ENCODE data around the gene ORAI3.

Gene ORAI3

DNA sequence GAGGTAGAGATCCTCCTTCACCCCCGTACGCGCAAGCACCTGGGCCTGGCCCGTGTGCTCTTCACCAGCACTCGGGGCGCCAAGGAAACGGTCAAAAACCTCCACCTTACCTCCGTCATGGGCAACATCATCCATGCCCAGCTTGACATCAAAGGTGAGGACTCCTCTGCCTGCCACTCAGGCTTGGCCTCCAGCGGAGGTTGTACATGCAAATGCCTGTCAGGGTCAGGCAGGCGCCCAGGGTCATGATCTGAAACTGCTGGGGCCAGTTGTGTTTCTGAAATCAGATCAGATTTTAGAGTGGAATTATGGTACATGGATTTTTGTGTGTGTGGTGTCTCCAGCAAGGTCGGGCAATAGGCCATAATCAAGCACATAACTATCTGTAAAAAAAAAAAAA, 12.5 kb downstream of the ORAI3 start:
- no peak for FAIRE-seq
- no peak for DNase-seq (ENCODE audit: insufficient read length, low spot score)
- TF ChIP-seq POLR2A (IDR thresholded peaks at IDR 0.05; ENCODE audit: low read depth, low read length) = no peak

- DNase-seq (ENCODE audit: insufficient read length, low spot score) (no peak), FAIRE-seq (no peak)
- no peak for TF ChIP-seq POLR2A (IDR thresholded peaks at IDR 0.05; ENCODE audit: low read depth, low read length)
Observed at GRCh38 chr16:30963925-30964511, 15.2 kb downstream of the ORAI3 start.

GRCh38 chr16:30964574-30965226, 15.8 kb downstream of the ORAI3 start:
- DNase-seq (ENCODE audit: insufficient read length, low spot score) (no peak), FAIRE-seq (no peak)
- no peak for TF ChIP-seq POLR2A (IDR thresholded peaks at IDR 0.05; ENCODE audit: low read depth, low read length)

DNA sequence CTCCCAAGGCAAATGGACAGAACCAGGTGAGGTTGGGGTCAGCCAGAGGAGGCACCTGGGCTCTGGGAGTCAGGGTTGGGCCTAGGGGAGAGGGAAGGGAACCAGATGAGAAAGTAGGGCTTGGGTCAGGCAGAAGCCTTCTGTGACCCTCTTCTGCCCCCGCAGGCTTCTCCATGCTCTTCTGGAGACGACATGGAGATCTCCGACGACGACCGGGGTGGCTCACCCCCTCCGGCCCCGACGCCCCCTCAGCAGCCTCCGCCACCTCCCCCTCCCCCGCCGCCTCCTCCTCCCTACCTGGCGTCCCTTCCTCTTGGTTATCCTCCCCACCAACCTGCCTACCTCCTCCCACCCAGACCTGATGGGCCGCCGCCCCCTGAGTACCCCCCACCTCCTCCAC, 16.6 kb downstream of the ORAI3 start:
- no peak for TF ChIP-seq POLR2A (IDR thresholded peaks at IDR 0.05; ENCODE audit: low read depth, low read length)
- no peak for DNase-seq (ENCODE audit: insufficient read length, low spot score)
- no peak for FAIRE-seq

DNA sequence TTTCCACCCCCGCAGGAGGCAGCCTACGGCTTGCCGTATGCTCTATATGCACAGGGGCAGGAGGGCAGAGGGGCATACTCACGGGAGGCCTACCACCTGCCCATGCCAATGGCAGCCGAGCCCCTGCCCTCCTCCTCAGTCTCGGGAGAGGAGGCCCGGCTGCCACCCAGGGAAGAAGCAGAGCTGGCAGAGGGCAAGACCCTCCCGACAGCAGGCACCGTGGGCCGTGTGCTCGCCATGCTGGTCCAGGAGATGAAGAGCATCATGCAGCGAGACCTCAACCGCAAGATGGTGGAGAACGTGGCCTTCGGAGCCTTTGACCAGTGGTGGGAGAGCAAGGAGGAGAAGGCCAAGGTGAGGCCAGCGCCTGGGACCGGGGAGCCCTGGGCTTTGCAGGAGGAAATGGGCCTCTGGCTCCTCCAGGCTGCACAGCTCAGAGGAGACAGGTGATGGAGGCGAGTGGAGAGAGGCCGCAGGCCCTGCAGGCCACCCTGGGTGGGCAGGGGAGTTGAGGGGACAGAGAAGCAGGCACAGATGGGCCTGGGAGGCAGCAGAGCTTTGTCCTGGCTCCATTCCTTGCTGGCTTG, 17.3 kb downstream of the ORAI3 start:
- no peak for TF ChIP-seq POLR2A (IDR thresholded peaks at IDR 0.05; ENCODE audit: low read depth, low read length)
- no peak for FAIRE-seq

DNA sequence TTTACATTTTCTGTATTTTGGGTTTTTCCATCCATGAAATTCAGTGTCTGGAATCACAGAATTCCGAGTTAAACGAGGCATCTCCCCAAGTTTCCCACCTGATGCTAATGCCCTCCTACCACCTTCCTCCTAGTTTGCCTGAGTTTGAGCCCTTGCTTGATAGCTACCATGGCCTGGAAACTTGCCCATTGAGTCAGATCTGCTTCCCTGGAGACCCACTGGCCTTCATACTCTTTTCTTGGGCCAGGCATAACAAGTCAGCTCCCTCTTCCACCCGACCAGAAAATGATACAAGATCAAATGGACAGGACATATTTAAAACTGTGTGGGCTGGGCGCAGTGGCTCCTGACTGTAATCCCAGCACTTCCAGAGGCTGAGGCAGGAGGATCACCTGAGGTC, 18.9 kb downstream of the ORAI3 start:
- FAIRE-seq (no peak), DNase-seq (ENCODE audit: insufficient read length, low spot score) (no peak)
- no peak for TF ChIP-seq POLR2A (IDR thresholded peaks at IDR 0.05; ENCODE audit: low read depth, low read length)

More for the DNA sequence above, 17.3 kb downstream of the ORAI3 start:
- DNase-seq (ENCODE audit: insufficient read length, low spot score) = no peak

DNA sequence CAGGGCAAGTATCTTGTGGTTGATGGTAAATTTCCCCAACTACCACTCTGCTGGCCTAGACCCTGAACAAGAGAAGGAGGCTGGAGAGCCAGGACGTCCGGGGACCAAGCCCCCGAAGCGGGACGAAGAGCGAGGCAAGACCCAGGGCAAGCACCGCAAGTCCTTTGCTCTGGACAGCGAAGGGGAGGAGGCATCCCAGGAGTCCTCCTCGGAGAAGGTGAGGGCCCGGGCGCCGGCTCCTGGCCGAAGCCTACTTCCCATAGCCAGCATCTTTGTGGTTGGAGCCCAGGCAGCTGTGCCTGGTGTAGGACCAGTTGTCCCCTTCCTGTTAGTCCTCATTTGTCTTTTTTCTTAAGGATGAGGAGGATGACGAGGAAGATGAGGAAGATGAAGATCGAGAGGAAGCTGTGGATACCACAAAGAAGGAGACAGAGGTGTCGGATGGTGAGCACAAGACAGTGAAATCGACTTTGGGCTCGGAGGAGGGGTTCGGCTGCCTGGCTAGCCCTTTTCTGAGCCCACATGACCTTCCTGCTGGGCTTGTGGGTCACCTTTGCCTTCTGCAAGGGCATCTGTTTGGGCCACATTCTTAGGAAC, 20.5 kb downstream of the ORAI3 start:
- no peak for DNase-seq (ENCODE audit: insufficient read length, low spot score)
- no peak for TF ChIP-seq POLR2A (IDR thresholded peaks at IDR 0.05; ENCODE audit: low read depth, low read length)
- FAIRE-seq = no peak

- DNase-seq (ENCODE audit: insufficient read length, low spot score) (no peak), FAIRE-seq (no peak)
- no peak for TF ChIP-seq POLR2A (IDR thresholded peaks at IDR 0.05; ENCODE audit: low read depth, low read length)
Observed at GRCh38 chr16:30971298-30971697, 22.4 kb downstream of the ORAI3 start.

DNA sequence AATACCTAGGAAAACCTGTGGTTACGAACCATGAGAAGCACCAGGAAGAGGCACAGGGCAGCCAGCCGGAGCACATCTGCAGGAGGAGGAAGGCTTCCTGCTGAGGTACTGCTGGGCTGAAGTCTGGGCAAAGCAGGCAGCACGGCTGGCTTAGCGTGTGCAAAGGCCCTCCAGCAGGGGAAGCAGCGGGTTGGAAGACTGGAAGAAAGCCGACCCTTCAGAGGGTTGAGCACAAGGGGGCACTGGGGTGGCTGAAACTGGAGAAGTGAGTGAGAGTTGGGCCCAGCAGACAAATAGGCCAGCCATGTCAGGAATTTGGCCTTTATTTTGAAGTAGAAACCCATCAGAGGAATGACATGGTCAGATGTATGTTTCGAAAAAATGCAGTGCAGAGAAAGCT, 24.0 kb downstream of the ORAI3 start:
- DNase-seq (ENCODE audit: insufficient read length, low spot score) = no peak
- TF ChIP-seq POLR2A (IDR thresholded peaks at IDR 0.05; ENCODE audit: low read depth, low read length) = no peak
- FAIRE-seq = no peak

DNA sequence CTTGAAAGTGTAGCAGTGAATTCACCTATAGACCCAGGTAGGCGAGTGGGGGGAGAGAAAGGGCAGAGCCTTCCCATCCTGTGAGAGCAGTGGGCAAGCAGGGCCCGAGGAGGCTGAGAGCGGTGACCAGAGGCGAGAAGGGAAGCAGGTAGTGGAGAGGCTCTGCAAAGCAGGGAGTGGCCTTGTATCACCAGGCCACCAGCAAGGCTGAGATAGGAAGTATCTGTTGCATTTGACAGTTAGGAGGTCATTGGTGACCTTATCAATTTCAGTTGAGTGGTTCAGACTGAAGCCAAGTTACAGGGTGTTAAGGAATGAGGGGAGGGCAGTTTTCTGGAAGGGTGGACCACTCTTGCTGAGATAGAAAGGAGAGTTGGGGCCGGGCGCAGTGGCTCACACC, 25.5 kb downstream of the ORAI3 start:
- FAIRE-seq (no peak), DNase-seq (ENCODE audit: insufficient read length, low spot score) (no peak)
- TF ChIP-seq POLR2A (IDR thresholded peaks at IDR 0.05; ENCODE audit: low read depth, low read length) = no peak

DNA sequence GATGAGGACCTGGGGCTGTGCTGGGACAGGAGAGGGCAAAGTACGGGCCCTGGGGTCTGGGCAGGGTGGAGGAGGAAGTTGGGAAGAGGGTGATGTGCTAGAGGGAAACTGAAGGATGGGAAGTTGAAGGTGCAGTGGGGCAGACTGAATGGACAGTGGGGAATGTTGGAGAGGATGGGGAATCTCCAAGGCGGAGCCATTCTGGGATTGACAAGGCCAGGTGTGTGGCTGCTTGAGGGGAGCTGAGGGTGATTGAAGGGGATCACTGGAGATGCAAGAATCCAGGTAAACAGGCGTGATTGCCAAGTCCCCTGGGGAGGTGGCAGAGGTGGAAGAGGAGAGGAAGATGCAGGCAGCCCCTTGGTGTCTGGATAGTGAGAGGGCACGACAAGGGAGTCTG, 27.6 kb downstream of the ORAI3 start:
- DNase-seq (ENCODE audit: insufficient read length, low spot score) = no peak
- no peak for FAIRE-seq
- no peak for TF ChIP-seq POLR2A (IDR thresholded peaks at IDR 0.05; ENCODE audit: low read depth, low read length)

GRCh38 chr16:30977502-30977901, 28.6 kb downstream of the ORAI3 start:
- no peak for FAIRE-seq
- TF ChIP-seq POLR2A (IDR thresholded peaks at IDR 0.05; ENCODE audit: low read depth, low read length) = no peak
- DNase-seq (ENCODE audit: insufficient read length, low spot score) = no peak

GRCh38 chr16:30979170-30980022, 30.5 kb downstream of the ORAI3 start:
- TF ChIP-seq POLR2A (IDR thresholded peaks at IDR 0.05; ENCODE audit: low read depth, low read length) = no peak
- FAIRE-seq (no peak), DNase-seq (ENCODE audit: insufficient read length, low spot score) (no peak)

GRCh38 chr16:30980023-30980371, 31.1 kb downstream of the ORAI3 start:
- no peak for FAIRE-seq
- no peak for DNase-seq (ENCODE audit: insufficient read length, low spot score)
- no peak for TF ChIP-seq POLR2A (IDR thresholded peaks at IDR 0.05; ENCODE audit: low read depth, low read length)

All from H54 (cell line).